ENCODE measurements around the gene CFAP46. TPM values are rescaled to one million over a fixed set of nuclear protein-coding genes. Genes with fewer than 3 reads are reported as not detected.

The CFAP46 gene
- total RNA-seq, 1 donor from 2014 or later: 1.3 TPM

- no peaks in the 10 kb centered on the region for H3K79me2 ChIP-seq (ENCODE audit: insufficient read depth, low read length)
- Mint-ChIP-seq H3K27me3 (ENCODE audit: low read depth, unreplicated experiment) (peaks cover 48% of the 10 kb centered on the region), H3K4me3 (ENCODE audit: unreplicated experiment) (no peak overlapping the region), H3K4me1 (ENCODE audit: low read depth, unreplicated experiment) (no peaks in the 10 kb centered on the region), H3K36me3 (ENCODE audit: low read depth, unreplicated experiment) (no peaks in the 10 kb centered on the region), H3K27ac (ENCODE audit: unreplicated experiment) (no peak overlapping the region), H3K9me3 (ENCODE audit: unreplicated experiment) (no peaks in the 10 kb centered on the region)
- DNase-seq (ENCODE audit: low read depth): no peak
- H3K27me3 ChIP-seq (ENCODE audit: insufficient read depth, low read length): peaks cover 2% of the 10 kb centered on the region
- peaks cover 5% of the 10 kb centered on the region for H3K4me1 ChIP-seq (ENCODE audit: insufficient read depth, low read length)
- no peak overlapping the region for H2AFZ ChIP-seq (ENCODE audit: low read depth, low read length)
- no peaks in the 10 kb centered on the region for H3K9me3 ChIP-seq (ENCODE audit: insufficient read depth, low read depth, low read length)
- TF ChIP-seq, protein P1, sequence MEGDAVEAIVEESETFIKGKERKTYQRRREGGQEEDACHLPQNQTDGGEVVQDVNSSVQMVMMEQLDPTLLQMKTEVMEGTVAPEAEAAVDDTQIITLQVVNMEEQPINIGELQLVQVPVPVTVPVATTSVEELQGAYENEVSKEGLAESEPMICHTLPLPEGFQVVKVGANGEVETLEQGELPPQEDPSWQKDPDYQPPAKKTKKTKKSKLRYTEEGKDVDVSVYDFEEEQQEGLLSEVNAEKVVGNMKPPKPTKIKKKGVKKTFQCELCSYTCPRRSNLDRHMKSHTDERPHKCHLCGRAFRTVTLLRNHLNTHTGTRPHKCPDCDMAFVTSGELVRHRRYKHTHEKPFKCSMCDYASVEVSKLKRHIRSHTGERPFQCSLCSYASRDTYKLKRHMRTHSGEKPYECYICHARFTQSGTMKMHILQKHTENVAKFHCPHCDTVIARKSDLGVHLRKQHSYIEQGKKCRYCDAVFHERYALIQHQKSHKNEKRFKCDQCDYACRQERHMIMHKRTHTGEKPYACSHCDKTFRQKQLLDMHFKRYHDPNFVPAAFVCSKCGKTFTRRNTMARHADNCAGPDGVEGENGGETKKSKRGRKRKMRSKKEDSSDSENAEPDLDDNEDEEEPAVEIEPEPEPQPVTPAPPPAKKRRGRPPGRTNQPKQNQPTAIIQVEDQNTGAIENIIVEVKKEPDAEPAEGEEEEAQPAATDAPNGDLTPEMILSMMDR (IDR thresholded peaks at IDR 0.05; ENCODE audit: insufficient read depth, low read depth, low read length): no peak
- TF ChIP-seq EZH2 (IDR thresholded peaks at IDR 0.05; ENCODE audit: insufficient read depth, low read length): no peak
- no peak overlapping the region for H3K4me3 ChIP-seq (ENCODE audit: insufficient read depth, low read depth, low read length)
- H3K9ac ChIP-seq (ENCODE audit: low read length): no peak overlapping the region
- no peak for FAIRE-seq
- H3K36me3 ChIP-seq (ENCODE audit: insufficient read depth, low read length): no peaks in the 10 kb centered on the region
- no peak overlapping the region for H3K27ac ChIP-seq (ENCODE audit: low read depth, low read length)
- H4K20me1 ChIP-seq (ENCODE audit: insufficient read depth, low read length): no peaks in the 10 kb centered on the region
- H3K4me2 ChIP-seq (ENCODE audit: low read length): no peak overlapping the region
Observed at GRCh38 chr10:132986576-132986975, 44.2 kb upstream of the CFAP46 start.

DNA sequence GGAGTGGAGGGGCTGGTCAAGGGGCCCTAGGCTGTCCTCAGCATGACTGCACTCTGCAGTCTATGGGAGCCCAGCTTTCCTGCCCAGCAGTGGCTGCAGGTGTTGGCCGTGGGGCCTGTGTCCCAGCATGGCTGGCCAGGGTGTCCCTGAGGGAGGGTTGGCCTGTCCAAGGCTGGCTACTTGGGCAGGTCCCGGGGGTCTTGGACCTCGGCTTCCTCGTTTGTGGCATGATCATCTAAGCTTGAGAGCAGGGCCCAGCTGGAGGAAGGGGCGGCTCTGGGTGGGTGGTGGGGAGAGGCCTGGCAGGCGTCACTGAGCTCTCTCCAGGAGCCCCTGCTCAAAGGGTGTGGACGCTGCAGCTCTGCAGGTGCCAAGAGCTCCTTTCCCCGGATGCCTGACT is 43.7 kb upstream of the CFAP46 start:
- Histone ChIP-seq H3K4me3 (ENCODE audit: insufficient read depth, low read depth, low read length) (no peak overlapping the region), H4K20me1 (ENCODE audit: insufficient read depth, low read length) (no peaks in the 10 kb centered on the region), H2AFZ (ENCODE audit: low read depth, low read length) (no peak overlapping the region), H3K27me3 (ENCODE audit: insufficient read depth, low read length) (peaks cover 2% of the 10 kb centered on the region), H3K9ac (ENCODE audit: low read length) (no peak overlapping the region), H3K9me3 (ENCODE audit: insufficient read depth, low read depth, low read length) (no peaks in the 10 kb centered on the region), H3K4me1 (ENCODE audit: insufficient read depth, low read length) (peaks cover 5% of the 10 kb centered on the region), H3K4me2 (ENCODE audit: low read length) (no peak overlapping the region), H3K79me2 (ENCODE audit: insufficient read depth, low read length) (no peaks in the 10 kb centered on the region), H3K36me3 (ENCODE audit: insufficient read depth, low read length) (no peaks in the 10 kb centered on the region), H3K27ac (ENCODE audit: low read depth, low read length) (no peak overlapping the region)
- no peak for FAIRE-seq
- no peak overlapping the region for H3K27ac Mint-ChIP-seq (ENCODE audit: unreplicated experiment)
- H3K4me3 Mint-ChIP-seq (ENCODE audit: unreplicated experiment): no peak overlapping the region
- no peaks in the 10 kb centered on the region for H3K4me1 Mint-ChIP-seq (ENCODE audit: low read depth, unreplicated experiment)
- no peak for DNase-seq (ENCODE audit: low read depth)
- TF ChIP-seq EZH2 (IDR thresholded peaks at IDR 0.05; ENCODE audit: insufficient read depth, low read length): no peak
- TF ChIP-seq, protein P1 (IDR thresholded peaks at IDR 0.05; ENCODE audit: insufficient read depth, low read depth, low read length): no peak
- no peaks in the 10 kb centered on the region for H3K36me3 Mint-ChIP-seq (ENCODE audit: low read depth, unreplicated experiment)
- peaks cover 49% of the 10 kb centered on the region for H3K27me3 Mint-ChIP-seq (ENCODE audit: low read depth, unreplicated experiment)
- H3K9me3 Mint-ChIP-seq (ENCODE audit: unreplicated experiment): no peaks in the 10 kb centered on the region

DNA sequence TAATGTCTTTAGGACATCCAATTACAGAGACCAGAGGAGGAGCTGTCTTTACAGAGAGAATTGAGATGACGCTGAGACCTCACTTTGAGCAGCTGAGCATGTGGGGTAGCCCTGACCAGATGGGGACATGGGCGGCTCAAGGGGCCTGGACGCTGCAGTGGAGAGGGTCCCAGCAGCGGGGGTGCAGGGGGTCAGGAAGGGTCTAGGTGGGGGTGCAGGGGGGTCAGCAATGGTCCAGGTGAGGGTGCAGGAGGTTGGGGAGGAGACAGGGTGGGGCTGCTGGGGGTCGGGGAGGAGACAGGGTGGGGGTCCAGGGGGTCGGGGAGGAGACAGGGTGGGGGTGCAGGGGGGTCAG is 43.2 kb upstream of the CFAP46 start:
- H3K36me3 ChIP-seq (ENCODE audit: insufficient read depth, low read length): no peaks in the 10 kb centered on the region
- DNase-seq (ENCODE audit: low read depth) (no peak), FAIRE-seq (no peak)
- no peak overlapping the region for H3K4me3 ChIP-seq (ENCODE audit: insufficient read depth, low read depth, low read length)
- no peak overlapping the region for H3K4me2 ChIP-seq (ENCODE audit: low read length)
- no peaks in the 10 kb centered on the region for H3K9me3 Mint-ChIP-seq (ENCODE audit: unreplicated experiment)
- H3K27me3 Mint-ChIP-seq (ENCODE audit: low read depth, unreplicated experiment): peaks cover 51% of the 10 kb centered on the region
- no peaks in the 10 kb centered on the region for H3K36me3 Mint-ChIP-seq (ENCODE audit: low read depth, unreplicated experiment)
- H3K27me3 ChIP-seq (ENCODE audit: insufficient read depth, low read length): peaks cover 2% of the 10 kb centered on the region
- no peak overlapping the region for H3K27ac ChIP-seq (ENCODE audit: low read depth, low read length)
- no peaks in the 10 kb centered on the region for H3K79me2 ChIP-seq (ENCODE audit: insufficient read depth, low read length)
- peaks cover 5% of the 10 kb centered on the region for H3K4me1 ChIP-seq (ENCODE audit: insufficient read depth, low read length)
- no peaks in the 10 kb centered on the region for H3K4me1 Mint-ChIP-seq (ENCODE audit: low read depth, unreplicated experiment)
- no peaks in the 10 kb centered on the region for H3K9me3 ChIP-seq (ENCODE audit: insufficient read depth, low read depth, low read length)
- no peak overlapping the region for H2AFZ ChIP-seq (ENCODE audit: low read depth, low read length)
- no peak overlapping the region for H3K27ac Mint-ChIP-seq (ENCODE audit: unreplicated experiment)
- no peaks in the 10 kb centered on the region for H4K20me1 ChIP-seq (ENCODE audit: insufficient read depth, low read length)
- H3K9ac ChIP-seq (ENCODE audit: low read length): no peak overlapping the region
- no peak overlapping the region for H3K4me3 Mint-ChIP-seq (ENCODE audit: unreplicated experiment)
- TF ChIP-seq, protein P1 (IDR thresholded peaks at IDR 0.05; ENCODE audit: insufficient read depth, low read depth, low read length): no peak
- no peak for TF ChIP-seq EZH2 (IDR thresholded peaks at IDR 0.05; ENCODE audit: insufficient read depth, low read length)

Data from astrocyte (in vitro differentiated cells and primary cell).